ENCODE data around the gene CASQ2. TPM values are rescaled to one million over a fixed set of nuclear protein-coding genes. Genes with fewer than 3 reads are reported as not detected.

CASQ2 gene
- total and polyA plus RNA-seq, 9 of the 15 experiments (the other 6 are each of a cell fraction or from before 2014, with no cell fraction given): not detected

GRCh38 chr1:115685029-115685705, 83.3 kb downstream of the CASQ2 start:
- Histone ChIP-seq H3K36me3 (ENCODE audit: control insufficient read depth, insufficient read depth, low read length) (peaks cover 54% of the 10 kb centered on the region), H2AFZ (ENCODE audit: low read depth, low read length) (no peak overlapping the region), H3K27ac (ENCODE audit: extremely low read depth, low read depth, low read length) (no peak overlapping the region), H3K79me2 (ENCODE audit: control insufficient read depth, insufficient read depth, low read length) (no peaks in the 10 kb centered on the region), H3K4me3 (no peak overlapping the region), H3K27me3 (ENCODE audit: control insufficient read depth in 2 of 2, insufficient read depth in 2 of 2, low read length in 2 of 2) (no peaks in the 10 kb centered on the region), H3K9ac (ENCODE audit: insufficient read depth in 1 of 2, low read depth in 2 of 2, low read length in 2 of 2) (no peak overlapping the region), H3K4me2 (ENCODE audit: insufficient read depth, low read length) (no peak overlapping the region), H3K9me1 (ENCODE audit: control insufficient read depth, insufficient read depth, low read length) (no peaks in the 10 kb centered on the region), H4K20me1 (replicated peaks; ENCODE audit: control insufficient read depth, insufficient read depth, low read length) (no peaks in the 10 kb centered on the region), H3K4me1 (replicated peaks in 1 of 2; ENCODE audit: control insufficient read depth in 2 of 2, insufficient read depth in 2 of 2, low read length in 2 of 2) (no peaks in the 10 kb centered on the region), H3K9me3 (replicated peaks; ENCODE audit: control insufficient read depth, insufficient read depth, low read depth, low read length) (no peaks in the 10 kb centered on the region)
- 78% methylated on average over 14 of the region's 14 CpGs for WGBS (ENCODE audit: insufficient coverage, low coverage, missing lambda C conversion rate)
- no TSS peak for BruUV-seq (replicated peaks)
- FAIRE-seq (no peak), ATAC-seq (peak; percentile 77), DNase-seq (ENCODE audit: extremely low read depth in 1 of 4, low spot score in 3 of 4) (no peak)
- intact Hi-C loops (cut with micrococcal nuclease): no loop called here
- ChIA-PET POLR2A (interaction anchor here (0.5 to 0.7 kb wide), 3 partner anchors 26 to 437 kb away, joined by 3 read pairs; no protein-coding TSS in a partner anchor), CTCF (ENCODE audit: low intra/inter-chr PET ratio) (no interaction called here)
- in situ Hi-C loops (cut with MboI): no loop called here
- TF ChIP-seq, protein P1, sequence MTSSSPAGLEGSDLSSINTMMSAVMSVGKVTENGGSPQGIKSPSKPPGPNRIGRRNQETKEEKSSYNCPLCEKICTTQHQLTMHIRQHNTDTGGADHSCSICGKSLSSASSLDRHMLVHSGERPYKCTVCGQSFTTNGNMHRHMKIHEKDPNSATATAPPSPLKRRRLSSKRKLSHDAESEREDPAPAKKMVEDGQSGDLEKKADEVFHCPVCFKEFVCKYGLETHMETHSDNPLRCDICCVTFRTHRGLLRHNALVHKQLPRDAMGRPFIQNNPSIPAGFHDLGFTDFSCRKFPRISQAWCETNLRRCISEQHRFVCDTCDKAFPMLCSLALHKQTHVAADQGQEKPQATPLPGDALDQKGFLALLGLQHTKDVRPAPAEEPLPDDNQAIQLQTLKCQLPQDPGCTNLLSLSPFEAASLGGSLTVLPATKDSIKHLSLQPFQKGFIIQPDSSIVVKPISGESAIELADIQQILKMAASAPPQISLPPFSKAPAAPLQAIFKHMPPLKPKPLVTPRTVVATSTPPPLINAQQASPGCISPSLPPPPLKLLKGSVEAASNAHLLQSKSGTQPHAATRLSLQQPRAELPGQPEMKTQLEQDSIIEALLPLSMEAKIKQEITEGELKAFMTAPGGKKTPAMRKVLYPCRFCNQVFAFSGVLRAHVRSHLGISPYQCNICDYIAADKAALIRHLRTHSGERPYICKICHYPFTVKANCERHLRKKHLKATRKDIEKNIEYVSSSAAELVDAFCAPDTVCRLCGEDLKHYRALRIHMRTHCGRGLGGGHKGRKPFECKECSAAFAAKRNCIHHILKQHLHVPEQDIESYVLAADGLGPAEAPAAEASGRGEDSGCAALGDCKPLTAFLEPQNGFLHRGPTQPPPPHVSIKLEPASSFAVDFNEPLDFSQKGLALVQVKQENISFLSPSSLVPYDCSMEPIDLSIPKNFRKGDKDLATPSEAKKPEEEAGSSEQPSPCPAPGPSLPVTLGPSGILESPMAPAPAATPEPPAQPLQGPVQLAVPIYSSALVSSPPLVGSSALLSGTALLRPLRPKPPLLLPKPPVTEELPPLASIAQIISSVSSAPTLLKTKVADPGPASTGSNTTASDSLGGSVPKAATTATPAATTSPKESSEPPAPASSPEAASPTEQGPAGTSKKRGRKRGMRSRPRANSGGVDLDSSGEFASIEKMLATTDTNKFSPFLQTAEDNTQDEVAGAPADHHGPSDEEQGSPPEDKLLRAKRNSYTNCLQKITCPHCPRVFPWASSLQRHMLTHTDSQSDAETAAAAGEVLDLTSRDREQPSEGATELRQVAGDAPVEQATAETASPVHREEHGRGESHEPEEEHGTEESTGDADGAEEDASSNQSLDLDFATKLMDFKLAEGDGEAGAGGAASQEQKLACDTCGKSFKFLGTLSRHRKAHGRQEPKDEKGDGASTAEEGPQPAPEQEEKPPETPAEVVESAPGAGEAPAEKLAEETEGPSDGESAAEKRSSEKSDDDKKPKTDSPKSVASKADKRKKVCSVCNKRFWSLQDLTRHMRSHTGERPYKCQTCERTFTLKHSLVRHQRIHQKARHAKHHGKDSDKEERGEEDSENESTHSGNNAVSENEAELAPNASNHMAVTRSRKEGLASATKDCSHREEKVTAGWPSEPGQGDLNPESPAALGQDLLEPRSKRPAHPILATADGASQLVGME (CRISPR knock-in tag; IDR thresholded peaks at IDR 0.05): 0 out of 2 replicates have a peak, but pooled peaks have one; percentile 84
- peak in 1 of 2 experiments; percentile 20; a peak in 1 of 4 replicates for TF ChIP-seq RAD21 (CRISPR knock-in tag; conservative IDR thresholded peaks at IDR 0.05 in 1 of 2, IDR thresholded peaks at IDR 0.05 in 1 of 2)
- peak; percentile 28; the same call in 1 of the 2 replicates for TF ChIP-seq CTBP1 (IDR thresholded peaks at IDR 0.05; ENCODE audit: borderline replicate concordance)
- no peak for TF ChIP-seq KAT7 (CRISPR knock-in tag; IDR thresholded peaks at IDR 0.05; ENCODE audit: borderline replicate concordance)
- TF ChIP-seq TSHZ1 (CRISPR knock-in tag; IDR thresholded peaks at IDR 0.05): peak; percentile 62; the same call in 1 of the 2 replicates
- TF ChIP-seq ETV1 (tag; conservative IDR thresholded peaks at IDR 0.05; ENCODE audit: low read depth): peak; percentile 52; the same call in 1 of the 2 replicates
- TF ChIP-seq ZNF263 (CRISPR knock-in tag; IDR thresholded peaks at IDR 0.05; ENCODE audit: borderline replicate concordance): no peak
- TF ChIP-seq, protein P2, sequence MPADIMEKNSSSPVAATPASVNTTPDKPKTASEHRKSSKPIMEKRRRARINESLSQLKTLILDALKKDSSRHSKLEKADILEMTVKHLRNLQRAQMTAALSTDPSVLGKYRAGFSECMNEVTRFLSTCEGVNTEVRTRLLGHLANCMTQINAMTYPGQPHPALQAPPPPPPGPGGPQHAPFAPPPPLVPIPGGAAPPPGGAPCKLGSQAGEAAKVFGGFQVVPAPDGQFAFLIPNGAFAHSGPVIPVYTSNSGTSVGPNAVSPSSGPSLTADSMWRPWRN (IDR thresholded peaks at IDR 0.05; ENCODE audit: low read depth): no peak
- TF ChIP-seq JUN (IDR thresholded peaks at IDR 0.05; ENCODE audit: borderline replicate concordance, low read depth, low read length): peak; percentile 19; the same call in 1 of the 2 replicates
- no peak for TF ChIP-seq JUN (CRISPR knock-in tag; IDR thresholded peaks at IDR 0.05; ENCODE audit: borderline replicate concordance)
- TF ChIP-seq MCM2 (IDR thresholded peaks at IDR 0.05; ENCODE audit: low read depth): no peak

Data from K562 (cell line).